ENCODE data around the gene IGSF21. TPM values are rescaled to one million over a fixed set of nuclear protein-coding genes. Genes with fewer than 3 reads are reported as not detected.

Gene IGSF21
- total RNA-seq, 2 donors from 2014 or later: 0.37 to 0.40 TPM

DNA sequence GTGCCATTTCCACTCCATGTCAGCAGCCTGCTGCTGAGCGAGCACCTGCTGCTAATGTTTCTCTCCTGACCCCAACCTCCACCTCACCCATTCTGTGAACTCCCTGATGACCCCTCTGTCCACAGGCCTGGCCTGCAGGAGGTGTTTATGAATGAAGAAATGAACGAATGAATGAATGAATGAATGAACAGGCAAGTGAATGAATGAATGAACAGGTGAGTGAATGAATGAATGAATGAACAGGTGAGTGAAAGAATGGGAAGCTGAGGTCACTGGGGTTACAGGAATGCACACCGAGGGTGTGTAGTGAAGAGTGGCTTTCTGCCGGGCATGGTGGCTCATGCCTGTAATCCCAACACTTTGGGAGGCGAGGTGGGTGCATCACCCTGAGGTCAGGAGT is 173.4 kb downstream of the IGSF21 start:
- Histone ChIP-seq H3K9me3 (no peaks in the 10 kb centered on the region), H3K4me1 (no peaks in the 10 kb centered on the region), H3K36me3 (no peaks in the 10 kb centered on the region), H3K27ac (no peak overlapping the region), H3K9ac (ENCODE audit: low read depth in 2 of 2, low read length in 2 of 2) (no peak overlapping the region), H3K4me3 (no peak overlapping the region), H3K27me3 (no peaks in the 10 kb centered on the region)
- no peak for DNase-seq
- intact Hi-C loops (cut with DNase I): no loop called here
- TF ChIP-seq, protein P1, sequence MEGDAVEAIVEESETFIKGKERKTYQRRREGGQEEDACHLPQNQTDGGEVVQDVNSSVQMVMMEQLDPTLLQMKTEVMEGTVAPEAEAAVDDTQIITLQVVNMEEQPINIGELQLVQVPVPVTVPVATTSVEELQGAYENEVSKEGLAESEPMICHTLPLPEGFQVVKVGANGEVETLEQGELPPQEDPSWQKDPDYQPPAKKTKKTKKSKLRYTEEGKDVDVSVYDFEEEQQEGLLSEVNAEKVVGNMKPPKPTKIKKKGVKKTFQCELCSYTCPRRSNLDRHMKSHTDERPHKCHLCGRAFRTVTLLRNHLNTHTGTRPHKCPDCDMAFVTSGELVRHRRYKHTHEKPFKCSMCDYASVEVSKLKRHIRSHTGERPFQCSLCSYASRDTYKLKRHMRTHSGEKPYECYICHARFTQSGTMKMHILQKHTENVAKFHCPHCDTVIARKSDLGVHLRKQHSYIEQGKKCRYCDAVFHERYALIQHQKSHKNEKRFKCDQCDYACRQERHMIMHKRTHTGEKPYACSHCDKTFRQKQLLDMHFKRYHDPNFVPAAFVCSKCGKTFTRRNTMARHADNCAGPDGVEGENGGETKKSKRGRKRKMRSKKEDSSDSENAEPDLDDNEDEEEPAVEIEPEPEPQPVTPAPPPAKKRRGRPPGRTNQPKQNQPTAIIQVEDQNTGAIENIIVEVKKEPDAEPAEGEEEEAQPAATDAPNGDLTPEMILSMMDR (IDR thresholded peaks at IDR 0.05): no peak

DNA sequence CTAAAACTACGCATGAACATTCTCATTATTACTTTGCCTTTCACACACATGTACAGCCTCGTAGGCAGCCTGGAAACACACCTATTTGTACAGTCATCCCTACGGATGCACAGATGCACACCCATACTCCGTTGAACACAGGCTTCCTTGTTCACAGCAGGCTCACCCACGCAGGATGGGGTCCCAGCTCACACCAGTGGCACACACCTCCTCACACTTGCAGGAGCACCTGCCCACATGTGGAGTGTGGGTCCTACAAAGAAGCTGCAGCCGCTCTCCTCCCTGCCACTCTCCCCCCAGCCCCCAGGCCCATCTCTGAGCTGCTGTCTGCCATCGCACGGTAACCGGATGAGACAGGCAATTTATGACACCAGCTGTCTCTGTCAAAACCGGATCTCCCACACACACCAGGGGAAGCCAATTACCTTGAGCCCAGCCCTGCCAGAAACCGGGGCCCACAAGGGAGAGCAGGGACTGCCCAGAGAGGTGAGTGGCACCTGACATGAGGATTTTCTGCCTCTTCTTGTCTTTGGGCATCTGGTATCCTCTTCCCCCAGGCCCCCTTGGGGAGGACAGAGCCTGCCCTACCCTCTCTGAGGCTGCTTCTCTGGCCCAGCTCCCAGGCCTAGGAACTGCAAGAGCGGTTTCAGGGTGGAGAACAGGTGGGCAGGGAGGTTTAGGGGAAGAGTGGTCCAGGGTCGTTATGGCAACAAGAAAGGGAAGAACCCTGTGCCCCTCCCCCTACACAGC is 175.4 kb downstream of the IGSF21 start:
- Histone ChIP-seq H3K4me1 (no peaks in the 10 kb centered on the region), H3K27me3 (no peaks in the 10 kb centered on the region), H3K27ac (no peak overlapping the region), H3K9me3 (no peaks in the 10 kb centered on the region), H3K36me3 (no peaks in the 10 kb centered on the region), H3K9ac (ENCODE audit: low read depth in 2 of 2, low read length in 2 of 2) (no peak overlapping the region), H3K4me3 (no peak overlapping the region)
- DNase-seq: no peak
- intact Hi-C loops (cut with DNase I): no loop called here
- TF ChIP-seq, protein P1 (IDR thresholded peaks at IDR 0.05): no peak

- H3K27me3 ChIP-seq: no peaks in the 10 kb centered on the region
- no peak for DNase-seq
Observed at GRCh38 chr1:18283601-18284385, 176.2 kb downstream of the IGSF21 start.

DNA sequence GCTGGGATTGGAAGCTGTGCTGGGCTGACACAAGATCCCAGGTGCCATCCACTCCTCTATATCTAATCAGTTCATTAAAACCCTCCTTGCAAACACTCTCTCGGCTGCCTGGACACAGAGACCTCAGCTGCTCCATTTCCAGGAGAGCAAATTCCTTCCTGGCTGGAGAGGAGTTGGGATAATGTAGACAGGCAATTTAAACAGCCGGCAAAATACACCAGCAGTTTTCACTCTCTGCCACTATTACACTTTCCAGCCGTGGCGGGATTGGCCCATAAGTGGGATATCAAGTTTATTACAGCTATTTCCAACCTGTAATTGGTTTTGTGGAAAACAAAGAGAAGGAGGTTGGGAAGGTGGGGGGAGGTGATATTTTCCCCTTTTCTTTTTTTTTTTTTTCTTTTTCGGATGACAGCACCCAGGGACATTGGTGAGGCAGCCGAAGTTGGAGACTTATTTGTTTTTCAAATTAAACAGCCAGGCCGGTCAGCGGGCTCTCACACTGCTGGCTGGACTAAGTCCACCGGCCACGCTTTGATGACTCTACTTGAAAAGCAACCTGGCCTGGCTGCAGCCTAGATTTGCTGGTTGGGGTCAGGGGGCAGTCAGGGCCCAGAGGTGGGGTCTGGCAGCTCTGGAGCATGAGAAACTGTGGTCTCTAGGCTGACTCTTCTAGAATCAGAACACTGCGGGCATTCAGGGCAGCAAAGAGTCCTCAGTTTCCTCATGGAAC is 177.4 kb downstream of the IGSF21 start:
- intact Hi-C loops (cut with DNase I): no loop called here
- Histone ChIP-seq H3K9ac (ENCODE audit: low read depth in 2 of 2, low read length in 2 of 2) (no peak overlapping the region), H3K27ac (no peak overlapping the region), H3K27me3 (no peaks in the 10 kb centered on the region), H3K4me3 (no peak overlapping the region), H3K9me3 (no peaks in the 10 kb centered on the region), H3K4me1 (no peaks in the 10 kb centered on the region), H3K36me3 (no peaks in the 10 kb centered on the region)
- no peak for DNase-seq
- TF ChIP-seq, protein P1 (IDR thresholded peaks at IDR 0.05): no peak

More at GRCh38 chr1:18283601-18284385, 176.2 kb downstream of the IGSF21 start:
- Histone ChIP-seq H3K4me3 (no peak overlapping the region), H3K27ac (no peak overlapping the region), H3K36me3 (no peaks in the 10 kb centered on the region), H3K9ac (ENCODE audit: low read depth in 2 of 2, low read length in 2 of 2) (no peak overlapping the region), H3K9me3 (no peaks in the 10 kb centered on the region), H3K4me1 (no peaks in the 10 kb centered on the region)
- TF ChIP-seq, protein P1 (IDR thresholded peaks at IDR 0.05): no peak
- intact Hi-C loops (cut with DNase I): no loop called here

GRCh38 chr1:18285538-18285924 is 177.9 kb downstream of the IGSF21 start:
- TF ChIP-seq, protein P1 (IDR thresholded peaks at IDR 0.05): no peak
- H3K36me3 ChIP-seq: no peaks in the 10 kb centered on the region
- H3K4me3 ChIP-seq: no peak overlapping the region
- intact Hi-C loops (cut with DNase I): no loop called here
- H3K9ac ChIP-seq (ENCODE audit: low read depth in 2 of 2, low read length in 2 of 2): no peak overlapping the region
- no peaks in the 10 kb centered on the region for H3K9me3 ChIP-seq
- H3K27ac ChIP-seq: no peak overlapping the region
- no peaks in the 10 kb centered on the region for H3K4me1 ChIP-seq
- no peak for DNase-seq
- H3K27me3 ChIP-seq: no peaks in the 10 kb centered on the region
